ENCODE measurements around the gene SMURF1. TPM values are rescaled to one million over a fixed set of nuclear protein-coding genes. Genes with fewer than 3 reads are reported as not detected.

SMURF1 gene
- total RNA-seq, 1 donor = 22.6 TPM

Other genes with a start within 250 kb of the SMURF1 start
- not detected in 2 replicates for gene KPNA7, start 64.0 kb upstream of the SMURF1 start, total RNA-seq (ENCODE audit: low replicate concordance)
- gene MYH16, start 128.7 kb upstream of the SMURF1 start, total RNA-seq (ENCODE audit: low replicate concordance) = not detected in 2 replicates
- gene ARPC1A, start 181.8 kb upstream of the SMURF1 start, total RNA-seq (ENCODE audit: low replicate concordance) = 85.0 and 253 TPM in 2 replicates
- gene ARPC1B, start 230.6 kb upstream of the SMURF1 start, total RNA-seq (ENCODE audit: low replicate concordance) = 249 and 358 TPM in 2 replicates

Data from fibroblast of the aortic adventitia (primary cell).